Activated T-cell treated with anti-CD3 and anti-CD28 coated beads for 48 hours (primary cell): ENCODE data around the gene ULK4.

Experiments
- DNase-seq: peaks from one replicate; pipeline ENCODE4 v3.0.0-alpha.2; 2020; ENCODE audit warnings: low read depth

The ULK4 gene

GRCh38 chr3:41220906-41221677 lies 740.8 kb downstream of the ULK4 start:
- DNase-seq, result no peak

- no peak for DNase-seq
Observed at GRCh38 chr3:41219424-41219823, 742.5 kb downstream of the ULK4 start.

GRCh38 chr3:41216993-41217392 lies 744.9 kb downstream of the ULK4 start:
- DNase-seq, result no peak

- no peak for DNase-seq
Observed at GRCh38 chr3:41216422-41216821, 745.5 kb downstream of the ULK4 start.

GRCh38 chr3:41213588-41213987 lies 748.3 kb downstream of the ULK4 start:
- DNase-seq, result no peak

- DNase-seq, result no peak
Observed at GRCh38 chr3:41212088-41212487, 749.8 kb downstream of the ULK4 start.

GRCh38 chr3:41210966-41211365 lies 750.9 kb downstream of the ULK4 start:
- no peak for DNase-seq

- no peak for DNase-seq
Observed at GRCh38 chr3:41209646-41210045, 752.3 kb downstream of the ULK4 start.

- DNase-seq, result no peak
Observed at GRCh38 chr3:41208507-41209220, 753.2 kb downstream of the ULK4 start.

- no peak for DNase-seq
Observed at GRCh38 chr3:41207355-41207754, 754.5 kb downstream of the ULK4 start.

GRCh38 chr3:41205591-41205990 lies 756.3 kb downstream of the ULK4 start:
- no peak for DNase-seq

- DNase-seq, result no peak
Observed at GRCh38 chr3:41204369-41204768, 757.5 kb downstream of the ULK4 start.

GRCh38 chr3:41202834-41203345 lies 759.0 kb downstream of the ULK4 start:
- DNase-seq, result no peak

GRCh38 chr3:41202075-41202833 lies 759.6 kb downstream of the ULK4 start:
- DNase-seq, result no peak

- no peak for DNase-seq
Observed at GRCh38 chr3:41200669-41201021, 761.3 kb downstream of the ULK4 start.

GRCh38 chr3:41199866-41200668 lies 761.8 kb downstream of the ULK4 start:
- DNase-seq, result no peak

- DNase-seq, result peak; percentile 88
Observed at GRCh38 chr3:41198950-41199865, 762.7 kb downstream of the ULK4 start, which contains the start of gene CTNNB1. Gene CTNNB1 (plus strand): TSS chr3:41199505. CDS start chr3:41224069, 24,564 bp downstream.

GRCh38 chr3:41198526-41198925 lies 763.4 kb downstream of the ULK4 start:
- DNase-seq, result peak; percentile 10

- no peak for DNase-seq
Observed at GRCh38 chr3:41198046-41198445, 763.9 kb downstream of the ULK4 start.
